ENCODE data around the gene EPC2.
"Not testable (repeated sequence)": the region's sequence is repeated elsewhere in the genome, so short reads cannot be mapped to it uniquely, and the experiment has no call there.

EPC2 gene

GRCh38 chr2:148678302-148679179 lies 34.0 kb downstream of the EPC2 start:
- not testable (repeated sequence) for DNase-seq

- DNase-seq: no peak
Observed at GRCh38 chr2:148680462-148680861, 35.9 kb downstream of the EPC2 start.

GRCh38 chr2:148681443-148681842 lies 36.9 kb downstream of the EPC2 start:
- no peak for DNase-seq

GRCh38 chr2:148681862-148682261 lies 37.3 kb downstream of the EPC2 start:
- DNase-seq: not testable (repeated sequence)

GRCh38 chr2:148684507-148684906 lies 40.0 kb downstream of the EPC2 start:
- DNase-seq: no peak

- DNase-seq: no peak
Observed at GRCh38 chr2:148687543-148687942, 43.0 kb downstream of the EPC2 start.

GRCh38 chr2:148688011-148688410 lies 43.5 kb downstream of the EPC2 start:
- DNase-seq: not testable (repeated sequence)

GRCh38 chr2:148696985-148697384 lies 52.4 kb downstream of the EPC2 start:
- DNase-seq: no peak

GRCh38 chr2:148699830-148700229 lies 55.3 kb downstream of the EPC2 start:
- DNase-seq: no peak

GRCh38 chr2:148701039-148701438 lies 56.5 kb downstream of the EPC2 start:
- no peak for DNase-seq

- no peak for DNase-seq
Observed at GRCh38 chr2:148701877-148702276, 57.3 kb downstream of the EPC2 start.

GRCh38 chr2:148702475-148702874 lies 57.9 kb downstream of the EPC2 start:
- no peak for DNase-seq

GRCh38 chr2:148704247-148704646 lies 59.7 kb downstream of the EPC2 start:
- DNase-seq: no peak

GRCh38 chr2:148716378-148716920 lies 71.9 kb downstream of the EPC2 start:
- no peak for DNase-seq

GRCh38 chr2:148718039-148718438 lies 73.5 kb downstream of the EPC2 start:
- no peak for DNase-seq

- DNase-seq: no peak
Observed at GRCh38 chr2:148719195-148719749, 74.7 kb downstream of the EPC2 start.

GRCh38 chr2:148719941-148720436 lies 75.4 kb downstream of the EPC2 start:
- DNase-seq: no peak

- DNase-seq: no peak
Observed at GRCh38 chr2:148720501-148721001, 76.0 kb downstream of the EPC2 start.

- no peak for DNase-seq
Observed at GRCh38 chr2:148721520-148721931, 77.0 kb downstream of the EPC2 start.

- no peak for DNase-seq
Observed at GRCh38 chr2:148721991-148722777, 77.6 kb downstream of the EPC2 start.

- DNase-seq: no peak
Observed at GRCh38 chr2:148725564-148725963, 81.0 kb downstream of the EPC2 start.

GRCh38 chr2:148726228-148726627 lies 81.7 kb downstream of the EPC2 start:
- no peak for DNase-seq

GRCh38 chr2:148730085-148730484 lies 85.5 kb downstream of the EPC2 start:
- DNase-seq: no peak

All from CD4-positive, alpha-beta T cell treated with Interleukin-12 subunit alpha and Interleukin-12 subunit beta, for 1 hour (primary cell).